H9 (cell line): ENCODE measurements around the gene AIFM2. TPM values are rescaled to one million over a fixed set of nuclear protein-coding genes. Genes with fewer than 3 reads are reported as not detected.

Experiments used
- DNase-seq: peaks from one replicate; pipeline ENCODE4 v3.0.0-alpha.2; 2017
- H2AFZ ChIP-seq: one replicate; pipeline ENCODE4 v1.6.1; 2013; ENCODE audit warnings: mild to moderate bottlenecking, low read length, control low read depth, moderate library complexity
- H2AK5ac ChIP-seq: 2 replicates; pipeline ENCODE4 v1.6.1; 2013; ENCODE audit warnings: low read length, control low read depth, mixed read lengths; ENCODE audit not compliant: insufficient read length
- H2BK120ac ChIP-seq: one replicate; pipeline ENCODE4 v1.6.1; 2013; ENCODE audit warnings: low read depth, mild to moderate bottlenecking, low read length, control low read depth, inconsistent platforms; ENCODE audit not compliant: poor library complexity, severe bottlenecking
- H2BK12ac ChIP-seq: 2 replicates; pipeline ENCODE4 v1.6.1; 2013; ENCODE audit warnings: low read length, control low read depth, mixed read lengths, low read depth; ENCODE audit not compliant: insufficient read length
- H2BK15ac ChIP-seq: 2 replicates; pipeline ENCODE4 v1.6.1; 2013; ENCODE audit warnings: low read depth, low read length, control low read depth
- H2BK20ac ChIP-seq: one replicate; pipeline ENCODE4 v1.6.1; 2013; ENCODE audit warnings: low read depth, mild to moderate bottlenecking, low read length, control low read depth, inconsistent platforms; ENCODE audit not compliant: poor library complexity, severe bottlenecking
- H2BK5ac ChIP-seq: 2 replicates; pipeline ENCODE4 v1.6.1; 2013; ENCODE audit warnings: low read length, control low read depth, mixed read lengths; ENCODE audit not compliant: insufficient read length
- H3K14ac ChIP-seq: 2 replicates; pipeline ENCODE4 v1.6.1; 2013; ENCODE audit warnings: low read length, control low read depth; ENCODE audit not compliant: insufficient read depth
- H3K18ac ChIP-seq: 2 replicates; pipeline ENCODE4 v1.6.1; 2013; ENCODE audit warnings: low read depth, mild to moderate bottlenecking, mixed read lengths, low read length, control low read depth; ENCODE audit not compliant: insufficient read length
- H3K23ac ChIP-seq: 2 replicates; pipeline ENCODE4 v1.6.1; 2013; ENCODE audit warnings: low read length, control low read depth, mixed read lengths, low read depth; ENCODE audit not compliant: insufficient read length
- H3K23me2 ChIP-seq: 2 replicates; pipeline ENCODE4 v1.6.1; 2013; ENCODE audit warnings: low read depth, mild to moderate bottlenecking, mixed read lengths, low read length, control low read depth; ENCODE audit not compliant: insufficient read length, poor library complexity, severe bottlenecking
- H3K27ac ChIP-seq: 2 replicates; pipeline ENCODE4 v1.5.1; 2013; ENCODE audit warnings: low read length, control low read depth, mixed read lengths, low read depth; ENCODE audit not compliant: insufficient read length
- H3K27me3 ChIP-seq: 2 replicates; pipeline ENCODE4 v1.6.1; 2013; ENCODE audit warnings: low read length, control low read depth, inconsistent platforms; ENCODE audit not compliant: insufficient read depth
- H3K4ac ChIP-seq: 2 replicates; pipeline ENCODE4 v1.6.1; 2013; ENCODE audit warnings: low read depth, mild to moderate bottlenecking, control low read depth, inconsistent platforms, low read length, moderate library complexity
- H3K4me1 ChIP-seq: 2 replicates; pipeline ENCODE4 v1.6.1; 2013; ENCODE audit warnings: low read length, control low read depth, inconsistent platforms; ENCODE audit not compliant: insufficient read depth
- H3K4me2 ChIP-seq: 2 replicates; pipeline ENCODE4 v1.6.1; 2013; ENCODE audit warnings: low read length, control low read depth, mixed read lengths; ENCODE audit not compliant: insufficient read length, insufficient read depth
- H3K56ac ChIP-seq: 2 replicates; pipeline ENCODE4 v1.6.1; 2013; ENCODE audit warnings: low read depth, mild to moderate bottlenecking, mixed read lengths, low read length, control low read depth; ENCODE audit not compliant: insufficient read length
- H3K79me1 ChIP-seq: 2 replicates; pipeline ENCODE4 v1.6.1; 2013; ENCODE audit warnings: low read depth, mild to moderate bottlenecking, moderate library complexity, low read length, control low read depth, inconsistent platforms; ENCODE audit not compliant: insufficient read depth, poor library complexity, severe bottlenecking
- H3K79me2 ChIP-seq: 2 replicates; pipeline ENCODE4 v1.6.1; 2013; ENCODE audit warnings: low read length, control low read depth, inconsistent platforms; ENCODE audit not compliant: insufficient read depth
- H3K9ac ChIP-seq: 2 replicates; pipeline ENCODE4 v1.6.1; 2013; ENCODE audit warnings: low read length, control low read depth, mixed read lengths; ENCODE audit not compliant: insufficient read length; ENCODE audit errors: extremely low read depth
- H3K9me3 ChIP-seq: one replicate; pipeline ENCODE4 v1.6.1; 2013; ENCODE audit warnings: low read depth, low read length, inconsistent platforms; ENCODE audit not compliant: control insufficient read depth
- H3T11ph ChIP-seq: one replicate; pipeline ENCODE4 v1.6.1; 2013; ENCODE audit warnings: mild to moderate bottlenecking, low read length, control low read depth, inconsistent platforms
- H4K20me1 ChIP-seq: one replicate; pipeline ENCODE4 v1.6.1; 2013; ENCODE audit not compliant: control insufficient read depth, insufficient read length, insufficient read depth
- H4K5ac ChIP-seq: 2 replicates; pipeline ENCODE4 v1.6.1; 2013; ENCODE audit warnings: low read depth, mild to moderate bottlenecking, mixed read lengths, low read length, control low read depth; ENCODE audit not compliant: insufficient read length
- H4K8ac ChIP-seq: replicated peaks from 2 replicates; pipeline ENCODE4 v1.6.1; 2013; ENCODE audit warnings: low read length, control low read depth, mixed read lengths, low read depth; ENCODE audit not compliant: insufficient read length
- H4K91ac ChIP-seq: 2 replicates; pipeline ENCODE4 v1.6.1; 2013; ENCODE audit warnings: low read depth, mild to moderate bottlenecking, moderate library complexity, mixed read lengths, low read length, control low read depth; ENCODE audit not compliant: insufficient read length
- H3K27ac Mint-ChIP-seq, 3 experiments: 2 replicates in 2 of 3; 3 replicates in 1 of 3; pipeline ENCODE4 v1.8.0; 2020 to 2021; ENCODE audit warnings: mixed read lengths in 3 of 3, mild to moderate bottlenecking in 1 of 3, moderate library complexity in 1 of 3
- H3K27me3 Mint-ChIP-seq: 2 replicates; pipeline ENCODE4 v1.8.0; 2021; ENCODE audit warnings: low read depth, mild to moderate bottlenecking, moderate library complexity, mixed read lengths
- H3K36me3 Mint-ChIP-seq, 3 experiments: 2 replicates in 2 of 3; 3 replicates in 1 of 3; pipeline ENCODE4 v1.8.0; 2020 to 2021; ENCODE audit warnings: low read depth in 3 of 3, mixed read lengths in 3 of 3; ENCODE audit not compliant: insufficient read depth in 1 of 3
- H3K4me1 Mint-ChIP-seq, 2 experiments: 2 replicates each; pipeline ENCODE4 v1.8.0; 2020; ENCODE audit warnings: mixed read lengths in 2 of 2
- H3K4me3 Mint-ChIP-seq, 2 experiments: 2 replicates in 1 of 2; 3 replicates in 1 of 2; pipeline ENCODE4 v1.8.0; 2020 to 2021; ENCODE audit warnings: mild to moderate bottlenecking in 2 of 2, mixed read lengths in 2 of 2, moderate library complexity in 1 of 2
- H3K9me3 Mint-ChIP-seq, 2 experiments: 2 replicates in 1 of 2; 3 replicates in 1 of 2; pipeline ENCODE4 v1.8.0; 2020; ENCODE audit warnings: mild to moderate bottlenecking in 2 of 2, mixed read lengths in 2 of 2, moderate library complexity in 1 of 2
- WGBS: extraction: QIAGEN DNeasy Blood & Tissue Kit; methylation state at CpG from one replicate; pipeline ENCODE4 v1.1.7; 2013; ENCODE audit warnings: missing lambda C conversion rate, low lambda C conversion rate, mixed read lengths; ENCODE audit not compliant: insufficient read length; ENCODE audit errors: extremely low coverage; 5-methylcytosine and 5-hydroxymethylcytosine counted together
- total RNA-seq: library from RNA; stranded (reverse); gene quantifications from 2 replicates; pipeline ENCODE4 v1.2.1, GENCODE V29; 2021
- TF ChIP-seq, protein P1 (sequence below): fragments of 200-600 bp; sonication (generic); conservative IDR thresholded peaks from 3 replicates; pipeline ENCODE4 v1.8.0; 2021; ENCODE audit warnings: antibody characterized with exemption, mild to moderate bottlenecking

AIFM2 gene
- total RNA-seq, 1 experiment from 2014 or later: 5.3 TPM

DNA sequence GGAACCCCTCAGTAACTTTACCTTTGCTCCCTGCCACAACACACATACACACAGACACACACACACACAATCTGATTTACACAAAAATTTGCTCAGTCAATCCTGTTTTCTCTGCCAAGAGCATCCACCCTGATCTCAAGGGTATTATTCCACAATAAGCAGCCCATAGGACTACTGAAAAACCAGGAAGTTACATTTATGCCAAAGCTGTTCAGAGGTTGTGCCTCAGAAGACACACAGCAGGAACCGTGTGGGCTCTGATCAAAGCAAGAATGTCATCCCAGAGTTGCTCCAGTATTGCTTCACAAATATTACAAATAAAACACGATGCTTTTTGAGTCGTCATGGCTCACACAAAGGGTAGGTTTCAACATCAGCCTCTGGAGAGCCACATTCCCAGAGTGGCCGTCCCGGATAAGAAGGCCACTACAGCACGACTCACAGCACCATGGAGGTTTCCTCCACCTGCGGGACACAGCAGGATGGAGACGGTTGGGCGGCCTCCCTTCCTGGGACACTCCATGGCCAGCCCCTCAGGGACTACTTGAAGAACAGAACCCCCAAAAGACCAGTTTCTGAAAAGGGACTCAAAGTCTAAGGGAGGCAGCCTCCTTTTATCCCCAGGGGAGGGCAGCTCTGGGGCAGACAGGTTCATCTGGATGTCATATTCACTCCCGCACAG lies 1.6 kb downstream of the AIFM2 start:
- peaks cover 13% of the 10 kb centered on the region for H3K23me2 ChIP-seq
- H2AFZ ChIP-seq: no peak overlapping the region
- no peak for DNase-seq
- no peaks in the 10 kb centered on the region for H3K79me2 ChIP-seq
- no peak overlapping the region for H3K56ac ChIP-seq
- no peak overlapping the region for H2BK20ac ChIP-seq
- no peaks in the 10 kb centered on the region for H3K79me1 ChIP-seq
- Mint-ChIP-seq H3K4me1 (peaks cover 11 to 12% of the 10 kb centered on the region in 2 experiments), H3K9me3 (no peaks in the 10 kb centered on the region), H3K27ac (no peak overlapping the region), H3K27me3 (peaks cover 32% of the 10 kb centered on the region), H3K36me3 (no peaks in the 10 kb centered on the region), H3K4me3 (no peak overlapping the region)
- no peaks in the 10 kb centered on the region for H3K9me3 ChIP-seq
- no peak overlapping the region for H3K4me2 ChIP-seq
- no peaks in the 10 kb centered on the region; the same call in 1 of the 2 replicates for H3K27me3 ChIP-seq
- no peak overlapping the region for H2BK5ac ChIP-seq
- no peak overlapping the region for H3T11ph ChIP-seq
- no peak overlapping the region for H3K18ac ChIP-seq
- H3K14ac ChIP-seq: no peak overlapping the region
- no peak overlapping the region for H2BK15ac ChIP-seq
- H3K27ac ChIP-seq: no peak overlapping the region
- TF ChIP-seq, protein P1, sequence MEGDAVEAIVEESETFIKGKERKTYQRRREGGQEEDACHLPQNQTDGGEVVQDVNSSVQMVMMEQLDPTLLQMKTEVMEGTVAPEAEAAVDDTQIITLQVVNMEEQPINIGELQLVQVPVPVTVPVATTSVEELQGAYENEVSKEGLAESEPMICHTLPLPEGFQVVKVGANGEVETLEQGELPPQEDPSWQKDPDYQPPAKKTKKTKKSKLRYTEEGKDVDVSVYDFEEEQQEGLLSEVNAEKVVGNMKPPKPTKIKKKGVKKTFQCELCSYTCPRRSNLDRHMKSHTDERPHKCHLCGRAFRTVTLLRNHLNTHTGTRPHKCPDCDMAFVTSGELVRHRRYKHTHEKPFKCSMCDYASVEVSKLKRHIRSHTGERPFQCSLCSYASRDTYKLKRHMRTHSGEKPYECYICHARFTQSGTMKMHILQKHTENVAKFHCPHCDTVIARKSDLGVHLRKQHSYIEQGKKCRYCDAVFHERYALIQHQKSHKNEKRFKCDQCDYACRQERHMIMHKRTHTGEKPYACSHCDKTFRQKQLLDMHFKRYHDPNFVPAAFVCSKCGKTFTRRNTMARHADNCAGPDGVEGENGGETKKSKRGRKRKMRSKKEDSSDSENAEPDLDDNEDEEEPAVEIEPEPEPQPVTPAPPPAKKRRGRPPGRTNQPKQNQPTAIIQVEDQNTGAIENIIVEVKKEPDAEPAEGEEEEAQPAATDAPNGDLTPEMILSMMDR: no peak
- H4K5ac ChIP-seq: no peak overlapping the region
- WGBS: no CpG with 5 or more reads among the region's 10 CpGs
- no peaks in the 10 kb centered on the region for H4K20me1 ChIP-seq
- H4K91ac ChIP-seq: no peak overlapping the region
- H3K23ac ChIP-seq: no peak overlapping the region
- no peak overlapping the region for H2AK5ac ChIP-seq
- H3K4me1 ChIP-seq: no peaks in the 10 kb centered on the region
- no peak overlapping the region for H2BK12ac ChIP-seq
- no peak overlapping the region for H4K8ac ChIP-seq
- H3K4ac ChIP-seq: no peak overlapping the region
- H3K9ac ChIP-seq: no peak overlapping the region
- no peak overlapping the region for H2BK120ac ChIP-seq
